H1 (cell line): ENCODE data around the gene KCNQ1. TPM values are rescaled to one million over a fixed set of nuclear protein-coding genes. Genes with fewer than 3 reads are reported as not detected.

Experiments used
- BACH1 ChIP-seq: IDR thresholded peaks from 2 replicates; pipeline ENCODE4 v1.6.1; 2012; ENCODE audit warnings: low read length, improper control_type of control experiment
- CHD7 ChIP-seq: fragments of 300-600 bp; sonication (generic); IDR thresholded peaks from 2 replicates; pipeline ENCODE4 v1.7.1; 2012; ENCODE audit warnings: low read length, moderate library complexity, mild to moderate bottlenecking, inconsistent platforms; ENCODE audit not compliant: insufficient replicate concordance
- CREB1 ChIP-seq: IDR thresholded peaks from 2 replicates; pipeline ENCODE4 v1.6.1; 2012; ENCODE audit warnings: inconsistent platforms
- NANOG ChIP-seq: IDR thresholded peaks from 2 replicates; pipeline ENCODE4 v1.6.1; 2011; ENCODE audit warnings: low read length, low read depth, mild to moderate bottlenecking, inconsistent platforms; ENCODE audit not compliant: insufficient read depth, poor library complexity, severe bottlenecking
- POLR2A ChIP-seq, 2 experiments: IDR thresholded peaks; 1 replicate in 1 of 2; 2 replicates in 1 of 2; pipeline ENCODE4 v1.6.1; 2011; ENCODE audit warnings: low read depth in 2 of 2, low read length in 2 of 2, mild to moderate bottlenecking in 2 of 2; ENCODE audit errors: control extremely low read depth in 1 of 2
- RAD21 ChIP-seq, 2 experiments: IDR thresholded peaks in 1 of 2; conservative IDR thresholded peaks in 1 of 2; 2 replicates each; pipeline ENCODE4 v1.6.1; 2011; ENCODE audit warnings: low read depth in 2 of 2, low read length in 2 of 2, improper control_type of control experiment in 1 of 2, inconsistent platforms in 1 of 2, mild to moderate bottlenecking in 1 of 2, moderate library complexity in 1 of 2
- SIRT6 ChIP-seq: IDR thresholded peaks from one replicate; pipeline ENCODE4 v1.7.1; 2012; ENCODE audit warnings: low read length, inconsistent platforms
- TBP ChIP-seq: IDR thresholded peaks from 2 replicates; pipeline ENCODE4 v1.6.1; 2011; ENCODE audit warnings: low read depth, low read length, improper control_type of control experiment
- USF2 ChIP-seq: IDR thresholded peaks from 2 replicates; pipeline ENCODE4 v1.6.1; 2011; ENCODE audit warnings: low read length, improper control_type of control experiment
- polyA plus RNA-seq, 7 experiments: library from polyadenylated mRNA; depleted of rRNA in 3 of 7; stranded (reverse) in 5 of 7; unstranded in 2 of 7; fragments of >200 nt in 5 of 7; fragments of 200-250 nt in 2 of 7; gene quantifications; 1 replicate in 5 of 7; 2 replicates in 1 of 7; 4 replicates in 1 of 7; pipeline versions ENCODE4 v1.2.1 to v1.2.3, GENCODE V29; 2011 to 2013; ENCODE audit warnings: missing spikeins in 2 of 7, mixed read lengths in 2 of 7
- total RNA-seq: library from RNA; stranded (reverse); fragmentation: NEBNext Ultra II Directional; extraction: Animal tissue kit (Norgen Biotek cat#: 25700); gene quantifications from 2 replicates; pipeline ENCODE4 v1.2.1, GENCODE V29; 2021

KCNQ1 gene
- total and polyA plus RNA-seq, 2 of the 8 experiments (the other 6 are each of a cell fraction or from before 2014, with no cell fraction given): 1.9 to 2.0 TPM

GRCh38 chr11:2842876-2843275, 398.1 kb downstream of the KCNQ1 start (continued):
- TF ChIP-seq USF2: no peak
- TF ChIP-seq TBP: no peak
- no peak for TF ChIP-seq CREB1
- TF ChIP-seq NANOG: no peak
- TF ChIP-seq CHD7: no peak
- TF ChIP-seq RAD21 (IDR thresholded peaks at IDR 0.05 in 1 of 2, conservative IDR thresholded peaks at IDR 0.05 in 1 of 2; ENCODE audit: low read depth in 2 of 2, low read length in 2 of 2): no peak
- TF ChIP-seq POLR2A (IDR thresholded peaks at IDR 0.05; ENCODE audit: control extremely low read depth in 1 of 2, low read depth in 2 of 2, low read length in 2 of 2): no peak
- TF ChIP-seq BACH1: no peak
- no peak for TF ChIP-seq SIRT6
